Right lobe of liver (tissue), 4 donors: ENCODE results near the gene ARL4A.

Source experiments
- CTCF ChIP-seq, 4 donors: fragments of 200-600 bp in 3 of 4; fragments of 450-650 bp in 1 of 4; IDR thresholded peaks; one replicate each; pipeline versions ENCODE4 v1.5.1 to v1.8.0; 2016 to 2022; ENCODE audit warnings: antibody characterized with exemption in 4 of 4, mild to moderate bottlenecking in 2 of 4
- POLR2A ChIP-seq: fragments of 450-650 bp; IDR thresholded peaks from one replicate; pipeline ENCODE4 v1.6.1; 2017; ENCODE audit warnings: antibody characterized with exemption, mild to moderate bottlenecking
- donor health status: DM: no; HTN: no; CAD: no.
- donor health status: DM: no; HTN: no; CAD: no.
- donor health status: DM: no; HTN: yes; CAD: no.

- TF ChIP-seq CTCF (IDR thresholded peaks at IDR 0.05) (no peak), POLR2A (no peak)
These were observed 38.6 kb upstream of the ARL4A start for GRCh38 chr7:12648704-12649261.
